Stimulated activated effector memory CD8-positive, alpha-beta T cell treated with anti-CD3 and anti-CD28 coated beads, Interleukin-12 subunit alpha, Interleukin-12 subunit beta, amount 100 ng/mL, for 72 hours (primary cell): ENCODE measurements around the gene MORN5.

Experiments
- ATAC-seq: fragments of 150-1000 bp; cut with Tn5 transposase; 2 replicates; pipeline ENCODE4 v1.10.0; 2021
- DNase-seq, 2 donors: peaks; one replicate each; pipeline ENCODE4 v3.0.0; 2021 to 2022; ENCODE audit warnings: low spot score in 2 of 2
- H3K27ac Mint-ChIP-seq: one replicate; pipeline ENCODE4 v1.8.0; 2022; ENCODE audit warnings: mild to moderate bottlenecking, mixed read lengths
- H3K36me3 Mint-ChIP-seq: one replicate; pipeline ENCODE4 v1.8.0; 2022; ENCODE audit warnings: mild to moderate bottlenecking, mixed read lengths
- H3K4me1 Mint-ChIP-seq: one replicate; pipeline ENCODE4 v1.8.0; 2022; ENCODE audit warnings: mixed read lengths
- H3K4me3 Mint-ChIP-seq: one replicate; pipeline ENCODE4 v1.8.0; 2022; ENCODE audit warnings: mild to moderate bottlenecking, mixed read lengths
- H3K9me3 Mint-ChIP-seq: one replicate; pipeline ENCODE4 v1.8.0; 2022; ENCODE audit warnings: mixed read lengths

Gene MORN5

DNA sequence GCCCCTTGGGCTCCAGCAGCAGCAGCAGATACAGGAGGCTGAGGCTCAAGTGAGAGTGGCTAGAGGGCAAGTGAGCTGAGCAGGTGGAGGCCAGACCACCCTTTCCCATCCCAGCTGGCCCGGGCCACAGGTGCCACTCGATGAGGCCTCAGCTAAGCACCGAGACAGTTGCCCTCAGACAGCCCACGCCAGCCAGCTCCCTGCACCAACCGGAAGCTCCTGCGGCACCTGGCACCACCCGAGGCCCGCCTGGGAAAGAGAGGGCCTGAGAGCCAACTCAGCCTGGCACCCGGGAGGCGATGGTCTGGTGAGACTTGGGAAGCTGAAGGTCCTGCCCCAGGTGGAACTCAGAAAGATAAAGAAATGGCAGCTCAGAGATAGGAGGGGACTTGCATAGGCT, 38.3 kb upstream of the MORN5 start:
- no peaks in the 10 kb centered on the region for H3K9me3 Mint-ChIP-seq
- H3K4me3 Mint-ChIP-seq, result no peak overlapping the region
- ATAC-seq, result no peak

DNA sequence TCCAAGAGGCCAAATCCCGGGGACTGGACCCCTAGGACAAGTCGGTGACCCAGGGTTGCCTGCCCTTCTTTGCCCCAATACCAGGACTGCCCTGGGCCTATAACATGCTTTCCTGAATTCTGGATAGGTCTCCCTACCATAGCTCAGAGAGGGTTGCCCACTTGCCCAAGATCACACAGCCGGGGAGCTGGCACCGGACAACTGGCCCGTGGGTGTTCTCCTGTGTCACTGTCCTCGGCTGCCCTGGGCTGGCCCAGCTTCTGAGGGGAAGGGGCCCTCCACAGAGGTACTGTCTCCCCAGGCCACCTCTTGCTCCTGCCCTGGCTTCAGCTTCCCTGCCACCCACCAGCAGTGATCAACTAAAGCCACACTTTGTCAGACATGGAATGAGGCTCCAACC, 37.8 kb upstream of the MORN5 start:
- no peak for DNase-seq
- ATAC-seq, result no peak
- Mint-ChIP-seq H3K4me1 (peaks cover 23% of the 10 kb centered on the region), H3K36me3 (no peaks in the 10 kb centered on the region), H3K4me3 (no peak overlapping the region), H3K9me3 (no peaks in the 10 kb centered on the region), H3K27ac (peak overlapping the region; percentile 34)

More for the DNA sequence above, 38.3 kb upstream of the MORN5 start:
- H3K36me3 Mint-ChIP-seq, result no peaks in the 10 kb centered on the region
- H3K4me1 Mint-ChIP-seq, result peaks cover 20% of the 10 kb centered on the region
- H3K27ac Mint-ChIP-seq, result no peak overlapping the region
- no peak for DNase-seq

DNA sequence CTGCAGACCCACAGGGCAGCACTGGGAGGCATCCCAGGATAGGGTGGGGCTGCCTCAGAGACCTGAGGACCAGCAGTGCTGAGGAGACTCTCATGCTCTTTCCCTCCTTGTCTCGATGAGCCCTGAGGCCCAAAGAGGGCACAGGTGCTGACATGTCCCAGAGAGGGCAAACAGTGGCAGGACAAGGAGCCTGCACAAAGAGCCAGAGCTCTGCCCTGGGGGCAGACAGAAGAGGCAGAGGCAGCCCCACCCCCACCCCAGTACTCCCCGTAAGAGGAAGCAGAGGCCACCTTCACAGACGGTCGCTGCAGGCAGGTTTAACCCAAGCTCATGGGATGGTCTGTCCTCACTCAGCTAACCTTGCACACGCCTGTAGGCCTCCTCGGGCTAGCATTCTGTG, 37.2 kb upstream of the MORN5 start:
- Mint-ChIP-seq H3K9me3 (no peaks in the 10 kb centered on the region), H3K36me3 (no peaks in the 10 kb centered on the region), H3K4me3 (no peak overlapping the region), H3K27ac (peak overlapping the region; percentile 34), H3K4me1 (peaks cover 23% of the 10 kb centered on the region)
- peak; percentile 5 for ATAC-seq
- DNase-seq, result no peak

DNA sequence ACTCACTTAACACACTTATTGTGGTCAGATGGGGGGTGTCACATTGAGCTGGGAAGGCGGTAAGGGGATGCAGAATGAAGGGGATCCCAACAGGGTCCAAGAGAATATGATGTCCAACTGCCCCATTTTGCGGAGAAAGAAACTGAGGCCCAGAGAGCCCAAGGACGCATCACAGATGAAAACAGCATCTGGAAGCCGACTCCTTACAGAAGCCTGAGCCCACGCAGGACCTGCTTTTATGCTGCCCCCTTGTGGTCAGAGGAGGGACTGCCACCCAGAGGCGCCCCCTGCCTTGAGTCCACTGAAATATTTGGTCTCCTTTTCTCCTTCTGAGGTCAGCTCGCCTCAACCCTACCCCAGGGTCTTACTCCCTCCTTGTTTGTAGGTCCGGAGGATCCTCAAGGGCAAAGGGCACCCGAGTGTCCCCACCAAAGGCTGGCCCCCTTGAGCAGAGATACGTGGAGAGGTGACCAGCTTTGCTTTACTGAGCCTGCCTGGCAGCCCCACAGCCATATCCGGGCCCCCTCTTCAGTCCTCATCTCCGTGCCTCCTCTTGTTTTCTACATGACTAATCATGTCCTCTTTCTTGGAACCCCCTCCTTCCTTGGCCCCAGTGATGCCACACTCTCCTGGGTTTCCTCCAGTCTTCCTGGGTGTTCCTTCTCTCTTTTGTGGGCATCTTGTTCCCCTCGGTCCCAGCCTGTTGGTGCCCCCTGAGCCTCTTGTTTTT, 36.6 kb upstream of the MORN5 start:
- no peaks in the 10 kb centered on the region for H3K9me3 Mint-ChIP-seq
- peak; percentile 68 to 90 for DNase-seq
- peaks cover 23% of the 10 kb centered on the region for H3K4me1 Mint-ChIP-seq
- no peaks in the 10 kb centered on the region for H3K36me3 Mint-ChIP-seq
- no peak overlapping the region for H3K4me3 Mint-ChIP-seq
- no peak overlapping the region for H3K27ac Mint-ChIP-seq
- ATAC-seq, result peak; percentile 57

DNA sequence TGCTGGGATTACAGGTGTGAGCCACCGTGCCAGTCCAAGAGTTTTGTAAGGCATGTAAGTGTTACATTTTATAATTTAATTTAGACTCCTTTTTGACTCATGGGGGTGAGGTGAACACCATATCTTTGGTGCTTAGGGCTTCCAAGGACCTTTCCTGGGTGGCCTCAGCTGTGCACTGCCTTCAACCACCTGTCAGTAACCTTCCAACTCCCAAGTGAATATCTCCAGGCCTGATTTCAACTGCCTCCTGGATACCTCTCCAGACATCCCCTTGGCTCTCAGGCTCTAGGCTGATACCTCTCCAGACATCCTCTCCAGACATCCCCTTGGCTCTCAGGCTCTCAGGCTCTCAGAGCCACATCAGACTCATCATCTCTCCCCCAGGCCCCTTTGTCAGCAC, 35.7 kb upstream of the MORN5 start:
- Mint-ChIP-seq H3K4me1 (peaks cover 23% of the 10 kb centered on the region), H3K9me3 (no peaks in the 10 kb centered on the region), H3K27ac (no peak overlapping the region), H3K36me3 (no peaks in the 10 kb centered on the region), H3K4me3 (no peak overlapping the region)
- no peak for ATAC-seq
- no peak for DNase-seq

DNA sequence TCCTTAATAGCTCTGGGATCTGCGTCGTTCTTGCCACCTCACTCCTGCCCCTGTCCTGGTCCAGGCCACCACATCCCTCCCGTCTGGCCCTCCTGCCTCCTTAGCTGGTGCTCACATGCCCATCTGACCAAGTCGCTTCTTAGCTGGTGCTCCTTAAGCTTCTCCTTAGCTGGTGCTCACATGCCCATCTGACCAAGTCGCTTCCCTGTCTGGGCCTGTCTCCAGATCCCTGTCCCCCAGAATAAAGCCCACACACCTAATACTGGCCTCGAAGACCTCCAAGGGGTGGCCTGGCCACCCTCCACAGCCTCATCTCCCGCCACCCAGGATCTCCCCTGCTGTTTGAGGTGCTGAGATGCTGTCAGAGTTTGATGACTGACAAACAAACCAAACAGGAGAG, 35.2 kb upstream of the MORN5 start:
- Mint-ChIP-seq H3K4me3 (no peak overlapping the region), H3K9me3 (no peaks in the 10 kb centered on the region), H3K36me3 (no peaks in the 10 kb centered on the region), H3K27ac (no peak overlapping the region), H3K4me1 (peaks cover 23% of the 10 kb centered on the region)
- DNase-seq (no peak), ATAC-seq (no peak)

DNA sequence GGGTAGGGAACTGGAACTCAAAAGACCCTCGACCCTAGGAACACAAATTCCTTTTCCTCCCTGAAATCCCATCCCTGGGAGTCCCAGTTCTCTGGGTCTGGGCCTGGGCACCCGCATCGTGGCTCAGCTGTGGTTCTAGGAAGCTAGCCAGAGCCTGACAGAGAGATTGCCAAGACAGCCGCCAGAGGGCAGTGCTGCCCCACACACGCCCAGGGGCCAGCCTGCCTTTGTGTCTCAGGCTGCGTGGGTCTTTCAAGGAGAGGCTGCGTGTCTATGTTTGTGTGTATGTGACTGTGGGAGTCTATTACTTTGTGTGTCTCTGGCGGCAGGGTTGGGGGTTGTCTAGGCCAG, 34.6 kb upstream of the MORN5 start:
- no peak overlapping the region for H3K4me3 Mint-ChIP-seq
- peaks cover 23% of the 10 kb centered on the region for H3K4me1 Mint-ChIP-seq
- no peaks in the 10 kb centered on the region for H3K36me3 Mint-ChIP-seq
- no peaks in the 10 kb centered on the region for H3K9me3 Mint-ChIP-seq
- DNase-seq, result peak; percentile 71 to 88
- ATAC-seq, result peak; percentile 79
- no peak overlapping the region for H3K27ac Mint-ChIP-seq

DNA sequence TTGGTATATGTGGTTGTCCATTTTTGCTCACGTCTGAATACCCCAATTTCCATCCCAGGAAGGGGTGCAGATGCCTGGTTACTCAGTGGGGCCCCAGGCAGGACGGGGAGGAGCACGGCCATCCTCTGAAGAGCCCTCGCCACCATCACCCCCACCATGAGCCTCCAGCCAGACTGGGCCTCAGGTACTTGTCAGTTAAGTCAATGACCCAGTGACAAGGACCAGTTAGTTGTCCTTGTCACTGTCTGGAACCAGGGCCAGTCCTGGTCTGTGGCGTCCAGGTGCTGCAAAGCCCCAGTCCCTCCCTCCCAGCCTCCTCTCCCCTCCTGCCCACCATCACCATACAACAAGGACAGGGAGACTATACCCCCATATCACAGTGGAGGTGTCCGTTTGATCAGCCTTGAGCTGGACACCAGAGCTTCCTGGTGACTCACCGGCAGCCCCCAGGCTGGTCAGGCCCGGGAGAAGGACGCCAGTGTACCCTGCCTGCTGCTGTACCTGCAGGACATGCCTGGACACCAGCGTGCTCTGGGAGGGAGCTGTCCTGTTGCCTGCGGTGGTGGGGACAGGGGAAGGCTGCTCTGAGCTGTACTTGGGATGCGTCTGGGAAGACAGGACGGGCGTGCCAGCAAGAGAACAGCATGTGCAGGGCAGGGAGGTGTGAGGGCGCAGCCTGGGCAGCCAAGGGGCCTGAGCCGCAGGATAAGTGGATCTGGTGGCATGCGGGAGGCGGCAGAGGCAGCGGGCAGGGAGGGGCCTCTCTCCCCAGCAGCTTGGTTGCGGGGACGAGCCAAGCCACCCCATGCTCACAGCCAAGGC, 34.0 kb upstream of the MORN5 start:
- H3K4me3 Mint-ChIP-seq, result peak overlapping the region; percentile 43
- no peaks in the 10 kb centered on the region for H3K9me3 Mint-ChIP-seq
- DNase-seq (no peak), ATAC-seq (peak; percentile 2)
- H3K27ac Mint-ChIP-seq, result no peak overlapping the region
- no peaks in the 10 kb centered on the region for H3K36me3 Mint-ChIP-seq
- peaks cover 23% of the 10 kb centered on the region for H3K4me1 Mint-ChIP-seq

DNA sequence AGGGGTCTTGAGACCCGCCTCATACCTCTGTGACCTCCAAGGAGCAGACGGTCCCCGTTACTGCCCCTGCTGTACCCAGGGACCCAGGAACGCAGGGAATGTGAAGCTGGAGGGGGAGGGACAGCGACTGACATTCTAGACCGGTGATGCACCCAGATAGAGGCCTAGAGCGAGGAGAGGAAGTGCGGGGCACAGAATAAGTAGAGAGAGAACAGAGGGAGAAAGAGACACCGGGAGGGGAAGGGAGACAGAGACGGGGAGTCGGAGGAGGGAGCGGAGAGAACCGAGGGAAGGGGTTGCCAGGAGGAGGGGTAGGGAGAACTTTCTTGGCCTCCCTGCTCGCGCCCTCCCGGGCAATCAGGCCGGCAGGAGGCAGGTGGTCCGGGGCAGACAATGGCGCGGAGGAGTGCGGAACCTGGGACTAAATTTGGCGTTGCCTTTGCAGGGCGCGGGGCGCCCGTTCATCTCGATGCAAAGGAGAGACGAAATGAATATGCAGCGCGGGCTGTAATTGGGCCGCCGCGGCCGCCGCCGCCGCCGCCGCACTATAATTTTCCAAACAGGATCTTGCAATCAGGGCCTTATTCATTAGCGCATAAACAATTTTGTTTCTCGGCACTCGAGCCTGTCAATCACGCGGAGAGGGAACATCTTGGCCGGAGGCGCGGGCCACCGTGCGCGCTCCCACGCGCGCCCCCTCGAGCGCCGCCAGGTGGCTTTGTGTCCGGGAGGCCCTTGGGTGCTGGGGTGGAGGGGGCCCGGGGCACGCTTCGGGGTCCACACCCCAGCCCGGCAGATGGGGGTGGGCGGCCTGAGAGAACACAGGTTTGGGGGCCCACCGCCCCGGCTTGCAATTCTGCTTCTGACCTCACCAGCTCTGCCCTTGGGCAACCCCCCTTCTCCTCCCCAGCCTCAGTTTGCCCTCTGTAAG, 33.1 kb upstream of the MORN5 start:
- no peak for DNase-seq
- H3K36me3 Mint-ChIP-seq, result no peaks in the 10 kb centered on the region
- peak overlapping the region; percentile 43 for H3K4me3 Mint-ChIP-seq
- no peak for ATAC-seq
- no peaks in the 10 kb centered on the region for H3K9me3 Mint-ChIP-seq
- H3K27ac Mint-ChIP-seq, result no peak overlapping the region
- H3K4me1 Mint-ChIP-seq, result peaks cover 23% of the 10 kb centered on the region

DNA sequence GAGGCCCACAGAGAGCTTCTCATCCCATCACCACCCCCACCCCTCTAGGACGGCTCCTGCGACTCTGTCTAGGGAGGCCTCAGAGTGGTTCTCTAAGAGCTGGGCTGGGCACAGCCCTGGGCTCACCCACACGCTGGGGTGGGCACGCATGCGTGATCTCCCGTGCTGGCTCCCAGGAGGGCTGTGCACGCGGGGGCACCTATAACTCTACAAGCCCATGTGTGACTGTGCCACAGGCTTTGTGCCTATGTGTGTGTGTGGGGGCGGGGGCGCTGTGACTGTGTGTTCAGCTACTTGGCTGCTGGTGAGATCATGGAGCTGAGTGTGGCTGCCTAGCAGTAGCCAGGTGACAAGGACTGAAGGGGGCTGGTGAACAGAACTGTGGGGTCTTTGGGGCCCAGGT, 32.3 kb upstream of the MORN5 start:
- Mint-ChIP-seq H3K4me1 (peaks cover 23% of the 10 kb centered on the region), H3K36me3 (no peaks in the 10 kb centered on the region), H3K27ac (no peak overlapping the region), H3K9me3 (no peaks in the 10 kb centered on the region), H3K4me3 (no peak overlapping the region)
- ATAC-seq (no peak), DNase-seq (no peak)

DNA sequence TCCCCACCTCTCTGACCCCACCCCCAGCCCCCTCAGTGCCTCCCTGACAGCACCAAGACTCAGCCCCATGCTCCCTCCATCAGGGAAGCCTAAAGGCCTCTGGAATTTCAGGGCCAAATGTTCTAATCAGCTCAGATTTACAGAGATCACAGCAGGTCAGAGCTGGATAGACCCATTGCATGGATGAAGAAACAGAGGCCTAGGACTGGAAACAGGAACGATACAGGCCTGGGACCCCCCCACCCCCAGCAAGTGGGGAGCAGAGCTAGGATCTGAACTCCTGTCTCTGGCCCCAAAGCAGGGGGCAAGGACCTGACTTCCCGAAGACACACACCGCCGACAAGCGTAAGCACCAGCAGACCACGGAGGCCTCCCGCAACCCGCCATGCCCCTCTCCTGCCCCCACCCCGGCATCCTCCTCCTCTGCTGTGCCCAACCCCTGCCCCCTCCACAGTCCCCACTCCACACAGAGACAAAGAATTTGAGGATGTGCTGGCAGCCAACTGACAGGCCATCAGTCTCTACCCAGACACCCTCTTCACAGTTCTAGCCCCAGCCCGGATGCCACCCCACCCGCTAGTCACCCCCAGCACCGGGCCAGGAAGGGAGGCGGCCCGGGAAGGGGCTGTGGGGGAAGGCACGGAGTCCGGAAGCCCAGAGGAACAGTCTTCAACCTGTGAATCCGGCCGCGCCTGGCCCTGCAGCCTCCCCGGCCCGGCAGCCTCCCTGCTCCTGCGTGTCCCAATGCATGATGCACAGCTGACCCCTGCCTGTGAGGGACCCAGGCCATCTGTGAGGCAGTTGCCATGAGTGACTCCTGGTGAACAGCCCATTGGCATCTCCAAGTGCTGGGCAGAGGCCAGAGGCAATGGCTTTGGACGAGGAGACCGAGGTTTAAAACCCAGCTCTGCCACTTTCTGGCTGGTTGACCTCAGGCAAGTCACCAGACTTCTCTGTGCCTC, 31.4 kb upstream of the MORN5 start:
- no peak overlapping the region for H3K27ac Mint-ChIP-seq
- no peak overlapping the region for H3K4me3 Mint-ChIP-seq
- ATAC-seq (no peak), DNase-seq (no peak)
- no peaks in the 10 kb centered on the region for H3K9me3 Mint-ChIP-seq
- H3K4me1 Mint-ChIP-seq, result peaks cover 23% of the 10 kb centered on the region
- no peaks in the 10 kb centered on the region for H3K36me3 Mint-ChIP-seq

DNA sequence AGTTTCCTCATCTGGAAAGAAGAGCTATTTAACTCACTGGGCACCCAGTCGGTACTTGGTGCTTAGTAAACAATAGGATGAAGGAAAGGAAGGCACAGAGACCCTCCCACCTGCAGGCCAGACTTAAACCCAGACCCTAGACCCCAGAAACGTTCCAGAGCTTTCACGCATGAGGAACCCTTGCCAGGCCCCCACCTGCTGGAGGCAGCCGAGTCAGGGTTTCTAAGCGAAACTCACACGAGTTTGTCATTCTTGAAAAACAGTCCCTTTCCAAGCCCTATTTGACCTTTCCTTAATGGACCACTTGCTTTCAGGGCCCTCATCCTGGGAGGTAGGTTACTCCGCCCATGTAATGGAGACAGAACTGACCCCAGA, 30.8 kb upstream of the MORN5 start:
- peaks cover 23% of the 10 kb centered on the region for H3K4me1 Mint-ChIP-seq
- DNase-seq, result no peak
- no peaks in the 10 kb centered on the region for H3K9me3 Mint-ChIP-seq
- no peak overlapping the region for H3K27ac Mint-ChIP-seq
- no peak for ATAC-seq
- H3K36me3 Mint-ChIP-seq, result no peaks in the 10 kb centered on the region
- H3K4me3 Mint-ChIP-seq, result no peak overlapping the region

DNA sequence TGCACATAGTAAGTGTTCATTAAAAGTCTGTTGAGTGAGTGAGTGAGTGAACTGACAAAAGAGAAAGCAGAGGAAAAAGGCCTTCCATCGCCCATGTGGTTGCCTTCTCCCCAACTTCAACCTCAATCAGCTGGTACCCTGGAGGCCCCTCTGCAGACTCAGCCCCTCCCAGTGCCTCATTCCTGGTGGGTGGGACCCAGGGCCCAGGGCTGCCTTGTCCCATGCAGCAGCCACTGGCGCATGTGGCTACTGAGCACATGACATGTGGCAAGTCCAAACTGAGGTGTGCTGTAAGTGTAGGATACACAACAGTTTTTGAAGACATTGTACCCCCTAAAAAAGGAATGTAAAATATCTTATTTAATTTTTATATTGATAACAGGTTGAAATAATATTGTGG, 29.7 kb upstream of the MORN5 start:
- H3K4me1 Mint-ChIP-seq, result peaks cover 17% of the 10 kb centered on the region

DNA sequence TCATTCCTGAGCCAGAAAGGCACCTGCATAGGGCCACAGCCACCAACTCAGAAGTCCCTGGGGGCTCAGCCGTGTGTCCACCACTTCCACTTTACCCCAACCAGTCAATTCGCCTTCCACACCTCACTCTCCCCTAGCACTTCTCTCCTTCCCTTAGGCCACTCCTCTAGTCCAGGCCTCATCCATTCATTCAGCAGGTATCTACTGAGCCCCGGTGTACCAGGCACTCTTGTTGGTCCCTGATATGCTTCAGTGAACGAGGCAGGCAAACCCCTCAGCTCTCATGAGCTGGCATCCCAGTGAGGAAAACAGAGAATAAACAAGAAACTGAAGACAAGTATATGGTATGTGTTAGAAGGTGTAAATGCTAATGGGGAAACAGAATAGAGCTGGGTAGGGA, 28.9 kb upstream of the MORN5 start:
- peaks cover 9% of the 10 kb centered on the region for H3K4me1 Mint-ChIP-seq
- H3K4me3 Mint-ChIP-seq, result no peak overlapping the region
- peak overlapping the region; percentile 10 for H3K27ac Mint-ChIP-seq
- no peaks in the 10 kb centered on the region for H3K9me3 Mint-ChIP-seq
- DNase-seq (no peak), ATAC-seq (no peak)
- no peaks in the 10 kb centered on the region for H3K36me3 Mint-ChIP-seq

More for the DNA sequence above, 29.7 kb upstream of the MORN5 start:
- Mint-ChIP-seq H3K9me3 (no peaks in the 10 kb centered on the region), H3K27ac (no peak overlapping the region), H3K36me3 (no peaks in the 10 kb centered on the region), H3K4me3 (no peak overlapping the region)
- ATAC-seq (no peak), DNase-seq (no peak)
